T-helper 22 cell (primary cell): ENCODE results near the gene B4GALNT2.
"Not testable (repeated sequence)": the region's sequence is repeated elsewhere in the genome, so short reads cannot be mapped to it uniquely, and the experiment has no call there.

Experiments used
- DNase-seq: peaks from one replicate; pipeline ENCODE4 v3.0.0-alpha.2; 2020; ENCODE audit warnings: low read depth

B4GALNT2 gene

GRCh38 chr17:49132699-49133364 is at the start of gene B4GALNT2:
Gene B4GALNT2, plus strand, starts transcription at chr17:49132769. Its CDS starts 24 bp downstream, at chr17:49132793.
- DNase-seq: no peak

DNA sequence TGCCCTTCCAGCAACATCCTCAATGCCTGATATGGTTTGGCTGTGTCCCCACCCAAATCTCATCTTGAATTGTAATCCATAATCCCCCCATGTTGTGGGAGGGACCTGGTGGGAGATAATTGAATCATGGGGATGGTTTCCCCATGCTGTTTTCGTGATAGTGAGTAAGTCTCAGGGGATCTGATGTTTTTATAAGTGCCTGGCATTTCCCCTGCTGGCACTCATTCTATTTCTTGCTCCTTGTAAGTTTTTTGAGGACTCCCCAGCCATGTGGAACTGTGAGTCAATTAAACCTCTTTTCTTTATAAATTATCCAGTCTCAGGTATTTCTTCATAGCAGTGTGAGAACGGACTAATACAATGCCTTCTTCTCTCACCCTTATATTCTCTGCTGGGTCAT is 47.5 kb upstream of the B4GALNT2 start:
- DNase-seq: not testable (repeated sequence)

DNA sequence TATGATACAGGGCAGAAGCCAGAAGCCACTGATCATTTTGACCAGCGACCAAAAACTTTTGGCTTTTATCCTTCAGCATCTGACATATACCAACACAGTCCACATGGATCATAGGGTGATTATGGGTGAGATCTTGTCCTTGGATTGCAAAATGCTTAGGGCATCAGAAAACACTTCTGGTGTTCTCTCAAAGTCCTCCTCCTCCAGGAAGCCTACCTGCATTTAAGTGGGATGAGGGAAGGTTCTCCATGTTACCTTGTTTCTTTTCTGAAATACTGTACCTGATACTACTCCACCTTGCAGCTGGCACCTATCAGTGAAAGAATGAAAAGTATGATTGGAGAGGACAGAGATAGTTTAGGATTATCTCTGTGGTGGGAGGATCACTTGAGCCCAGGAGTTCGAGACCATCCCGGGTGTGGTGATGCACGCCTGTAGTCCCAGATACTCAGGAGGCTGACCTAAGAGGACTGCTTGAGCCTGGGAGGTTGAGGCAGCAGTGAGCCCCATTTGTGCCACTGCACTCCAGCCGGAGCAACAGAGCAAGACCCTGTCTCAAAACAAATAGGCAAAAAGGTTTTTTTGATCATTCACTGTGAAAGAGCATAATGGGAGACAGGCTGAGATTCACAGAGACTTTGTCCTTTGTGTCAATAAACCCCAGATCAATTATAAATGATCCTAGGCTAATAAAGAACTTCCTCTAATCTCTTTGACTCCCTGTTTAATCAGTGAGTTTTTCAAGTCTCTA is 46.8 kb upstream of the B4GALNT2 start:
- DNase-seq: no peak

GRCh38 chr17:49086316-49086605 is 46.3 kb upstream of the B4GALNT2 start:
- no peak for DNase-seq

DNA sequence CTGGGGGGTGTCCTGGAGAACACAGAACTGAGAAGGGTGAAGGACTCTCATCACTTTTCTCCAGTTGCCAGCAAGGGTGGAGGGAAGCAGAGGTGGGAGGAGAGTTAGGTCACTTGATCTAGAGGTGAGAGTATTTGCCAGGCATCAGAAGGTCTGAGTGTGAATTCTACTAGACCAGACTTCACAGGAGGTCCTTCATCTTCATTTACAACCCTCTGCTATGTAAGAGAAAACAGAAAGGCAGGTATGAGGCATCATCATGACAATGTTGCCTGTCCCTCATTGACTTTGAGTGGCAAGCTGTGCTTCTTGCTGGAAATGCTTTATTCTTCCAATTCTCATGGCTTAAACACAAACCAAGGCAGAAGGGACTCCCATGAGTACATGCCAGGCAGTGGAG is 45.9 kb upstream of the B4GALNT2 start:
- DNase-seq: no peak

- DNase-seq: no peak
Observed at GRCh38 chr17:49089094-49089493, 43.5 kb upstream of the B4GALNT2 start.

DNA sequence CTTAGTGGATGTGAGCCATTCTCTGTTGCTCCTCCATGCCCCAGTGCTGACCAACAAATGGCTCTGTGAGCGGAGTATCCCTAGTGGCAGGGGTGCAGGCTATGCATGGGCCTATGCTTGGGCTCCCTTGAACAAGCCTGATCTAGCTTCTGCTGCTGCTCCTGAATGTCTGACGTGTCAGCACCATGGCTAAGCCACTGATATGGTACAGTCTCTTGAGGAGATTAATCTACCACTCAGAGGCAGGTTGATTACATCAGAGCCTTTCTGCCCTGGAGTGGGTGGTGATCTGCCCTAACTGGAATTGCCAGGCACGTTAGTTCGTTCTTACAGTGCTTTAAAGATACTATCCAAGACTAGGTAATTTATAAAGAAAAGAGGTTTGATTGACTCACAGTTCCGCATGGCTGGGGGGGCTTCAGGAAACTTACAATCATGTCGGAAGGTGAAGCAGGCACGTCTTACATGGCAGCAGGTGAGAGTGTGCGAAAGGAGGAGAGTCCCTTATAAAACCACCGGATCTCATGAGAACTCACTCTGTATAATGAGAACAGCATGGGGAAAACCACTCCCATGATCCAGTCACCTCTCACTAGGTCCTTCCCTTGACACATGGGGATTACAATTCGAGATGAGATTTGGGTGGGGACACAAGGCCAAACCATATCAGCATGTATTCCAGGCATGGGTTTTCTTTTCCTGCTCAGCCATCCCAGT is 41.5 kb upstream of the B4GALNT2 start:
- DNase-seq: no peak

DNA sequence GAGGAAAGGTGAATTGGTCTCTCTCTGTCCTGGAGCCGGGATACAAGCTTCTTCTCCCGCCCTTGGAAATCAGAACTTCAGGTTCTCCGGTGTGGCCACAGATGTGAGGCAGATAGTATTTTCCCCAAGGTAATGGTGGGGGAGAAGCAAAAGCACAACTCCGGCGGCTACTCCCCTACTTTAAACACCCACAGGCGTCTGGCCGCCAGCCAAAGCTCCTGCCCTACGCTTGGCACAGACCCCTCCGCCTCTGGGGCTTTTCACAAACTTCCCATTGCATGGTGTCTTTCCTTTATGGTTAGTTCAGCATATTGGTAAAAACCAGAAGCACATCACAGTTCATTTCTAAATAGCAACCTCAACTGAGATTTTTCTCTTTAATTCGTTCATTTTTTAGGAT is 39.4 kb upstream of the B4GALNT2 start:
- DNase-seq: no peak

- DNase-seq: no peak
Observed at GRCh38 chr17:49100601-49101000, 32.0 kb upstream of the B4GALNT2 start.

- no peak for DNase-seq
Observed at GRCh38 chr17:49101054-49101534, 31.5 kb upstream of the B4GALNT2 start.

- DNase-seq: not testable (repeated sequence)
Observed at GRCh38 chr17:49103360-49103759, 29.2 kb upstream of the B4GALNT2 start.

- no peak for DNase-seq
Observed at GRCh38 chr17:49104511-49105074, 28.0 kb upstream of the B4GALNT2 start.

- DNase-seq: no peak
Observed at GRCh38 chr17:49106321-49107210, 26.0 kb upstream of the B4GALNT2 start.

DNA sequence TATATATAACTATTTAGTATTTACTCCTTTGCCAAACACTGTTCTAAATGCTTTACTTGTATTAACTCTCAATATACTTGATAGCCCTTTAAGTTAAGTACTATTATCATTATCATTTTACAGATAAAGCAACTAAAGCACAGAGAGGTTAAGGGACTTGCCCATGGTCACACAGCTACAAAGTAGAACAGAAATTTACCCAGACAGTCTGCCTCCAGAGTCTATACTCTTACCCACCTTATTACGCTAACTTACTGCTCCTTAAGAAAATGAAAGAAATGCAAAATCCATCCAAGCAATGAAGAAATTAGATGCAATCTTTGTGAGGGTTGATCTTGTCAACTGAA is 25.4 kb upstream of the B4GALNT2 start:
- no peak for DNase-seq

DNA sequence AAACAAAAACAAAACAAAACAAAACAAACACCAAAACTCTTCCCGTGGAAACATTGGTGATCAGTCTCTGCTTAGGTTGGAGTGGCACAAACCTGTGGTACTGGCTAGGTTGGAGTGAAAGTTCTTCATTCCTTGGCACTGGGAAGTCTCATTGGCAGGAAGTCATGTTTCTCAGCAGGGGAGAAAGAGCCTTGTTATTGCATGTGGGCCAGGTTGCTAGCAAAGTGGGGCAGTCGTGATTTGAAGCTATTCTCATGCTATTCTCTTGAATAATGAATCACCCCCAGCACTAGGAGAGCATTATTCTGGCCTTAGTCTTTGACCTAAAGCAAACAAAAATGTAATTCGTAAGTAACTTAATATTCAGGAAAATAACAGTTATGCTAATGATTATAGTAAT is 24.3 kb upstream of the B4GALNT2 start:
- no peak for DNase-seq

GRCh38 chr17:49110509-49110908 is 22.1 kb upstream of the B4GALNT2 start:
- no peak for DNase-seq

- DNase-seq: no peak
Observed at GRCh38 chr17:49111934-49112333, 20.6 kb upstream of the B4GALNT2 start.

GRCh38 chr17:49112936-49113335 is 19.6 kb upstream of the B4GALNT2 start:
- no peak for DNase-seq

DNA sequence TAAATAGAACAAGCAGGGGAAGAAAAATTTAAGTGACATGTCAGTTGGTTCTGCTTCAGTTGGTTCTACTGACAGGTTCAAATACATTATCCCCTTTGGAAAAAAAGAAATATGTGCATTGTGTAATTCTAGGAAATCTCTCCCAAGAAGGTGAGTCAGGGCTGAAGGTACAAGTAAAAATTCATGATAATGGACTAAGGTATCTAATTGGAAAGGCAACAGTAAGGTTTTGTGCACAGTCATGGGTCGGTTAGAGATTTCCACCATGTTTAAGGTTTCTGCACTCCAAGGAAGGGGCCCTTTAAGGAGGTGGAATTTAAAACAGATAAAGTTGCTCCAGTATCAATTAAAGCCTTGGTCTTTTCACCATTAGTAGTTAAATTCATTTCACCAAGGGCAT is 17.9 kb upstream of the B4GALNT2 start:
- no peak for DNase-seq

- no peak for DNase-seq
Observed at GRCh38 chr17:49117587-49118230, 14.9 kb upstream of the B4GALNT2 start.

GRCh38 chr17:49120166-49120565 is 12.4 kb upstream of the B4GALNT2 start:
- no peak for DNase-seq
